HG02973 (cell line): ENCODE measurements around the gene SHROOM4.

Experiments
- ATAC-seq: cut with Tn5 transposase; IDR thresholded peaks from one replicate; pipeline ENCODE4 v1.9.1; 2021; ENCODE audit warnings: moderate library complexity; ENCODE audit not compliant: unreplicated experiment

The SHROOM4 gene, protein sequence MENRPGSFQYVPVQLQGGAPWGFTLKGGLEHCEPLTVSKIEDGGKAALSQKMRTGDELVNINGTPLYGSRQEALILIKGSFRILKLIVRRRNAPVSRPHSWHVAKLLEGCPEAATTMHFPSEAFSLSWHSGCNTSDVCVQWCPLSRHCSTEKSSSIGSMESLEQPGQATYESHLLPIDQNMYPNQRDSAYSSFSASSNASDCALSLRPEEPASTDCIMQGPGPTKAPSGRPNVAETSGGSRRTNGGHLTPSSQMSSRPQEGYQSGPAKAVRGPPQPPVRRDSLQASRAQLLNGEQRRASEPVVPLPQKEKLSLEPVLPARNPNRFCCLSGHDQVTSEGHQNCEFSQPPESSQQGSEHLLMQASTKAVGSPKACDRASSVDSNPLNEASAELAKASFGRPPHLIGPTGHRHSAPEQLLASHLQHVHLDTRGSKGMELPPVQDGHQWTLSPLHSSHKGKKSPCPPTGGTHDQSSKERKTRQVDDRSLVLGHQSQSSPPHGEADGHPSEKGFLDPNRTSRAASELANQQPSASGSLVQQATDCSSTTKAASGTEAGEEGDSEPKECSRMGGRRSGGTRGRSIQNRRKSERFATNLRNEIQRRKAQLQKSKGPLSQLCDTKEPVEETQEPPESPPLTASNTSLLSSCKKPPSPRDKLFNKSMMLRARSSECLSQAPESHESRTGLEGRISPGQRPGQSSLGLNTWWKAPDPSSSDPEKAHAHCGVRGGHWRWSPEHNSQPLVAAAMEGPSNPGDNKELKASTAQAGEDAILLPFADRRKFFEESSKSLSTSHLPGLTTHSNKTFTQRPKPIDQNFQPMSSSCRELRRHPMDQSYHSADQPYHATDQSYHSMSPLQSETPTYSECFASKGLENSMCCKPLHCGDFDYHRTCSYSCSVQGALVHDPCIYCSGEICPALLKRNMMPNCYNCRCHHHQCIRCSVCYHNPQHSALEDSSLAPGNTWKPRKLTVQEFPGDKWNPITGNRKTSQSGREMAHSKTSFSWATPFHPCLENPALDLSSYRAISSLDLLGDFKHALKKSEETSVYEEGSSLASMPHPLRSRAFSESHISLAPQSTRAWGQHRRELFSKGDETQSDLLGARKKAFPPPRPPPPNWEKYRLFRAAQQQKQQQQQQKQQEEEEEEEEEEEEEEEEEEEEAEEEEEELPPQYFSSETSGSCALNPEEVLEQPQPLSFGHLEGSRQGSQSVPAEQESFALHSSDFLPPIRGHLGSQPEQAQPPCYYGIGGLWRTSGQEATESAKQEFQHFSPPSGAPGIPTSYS (N-terminal part only)

DNA sequence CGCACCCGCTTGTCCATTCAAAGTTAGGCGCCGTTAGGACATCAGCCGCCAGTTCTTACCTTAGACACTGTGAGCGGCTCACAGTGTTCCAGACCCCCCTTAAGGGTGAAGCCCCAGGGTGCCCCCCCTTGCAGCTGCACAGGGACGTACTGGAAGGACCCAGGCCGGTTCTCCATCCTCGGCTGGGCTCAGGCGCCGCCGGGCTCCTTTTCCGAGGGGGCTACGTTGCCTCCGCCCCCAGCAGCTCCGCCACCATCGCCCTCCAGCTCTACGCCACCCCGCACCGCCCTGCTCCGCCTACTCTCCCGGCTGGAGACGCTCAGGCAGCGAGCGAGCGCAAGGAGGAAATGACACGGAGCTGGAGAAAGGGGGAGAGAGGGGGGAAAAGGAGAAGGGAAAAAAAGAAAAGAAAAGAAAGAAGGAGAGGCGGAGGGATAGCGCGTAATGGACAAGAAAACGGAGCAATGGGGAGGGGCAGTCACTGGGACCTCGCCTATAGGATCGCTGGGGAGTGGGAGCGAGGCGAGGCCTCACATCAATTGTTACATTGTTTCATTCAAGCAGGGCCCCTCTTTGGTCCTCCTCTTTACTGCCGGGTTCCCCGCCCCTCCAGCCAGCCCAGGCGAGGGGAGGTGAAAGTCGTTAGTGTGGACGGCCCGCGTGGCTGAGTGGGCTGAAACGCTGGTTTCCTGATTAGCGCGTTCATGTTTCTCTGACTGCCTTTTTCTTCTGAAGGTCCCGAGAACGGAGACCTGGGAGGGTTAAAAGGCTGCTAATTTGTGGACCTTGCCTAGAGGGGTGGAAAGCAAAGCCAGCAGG, at the start of gene SHROOM4:
Gene SHROOM4 (minus strand): TSS at position 352 of the 819 bp plus-strand sequence. CDS start 176 bp downstream, at position 176.
- no peak for ATAC-seq

DNA sequence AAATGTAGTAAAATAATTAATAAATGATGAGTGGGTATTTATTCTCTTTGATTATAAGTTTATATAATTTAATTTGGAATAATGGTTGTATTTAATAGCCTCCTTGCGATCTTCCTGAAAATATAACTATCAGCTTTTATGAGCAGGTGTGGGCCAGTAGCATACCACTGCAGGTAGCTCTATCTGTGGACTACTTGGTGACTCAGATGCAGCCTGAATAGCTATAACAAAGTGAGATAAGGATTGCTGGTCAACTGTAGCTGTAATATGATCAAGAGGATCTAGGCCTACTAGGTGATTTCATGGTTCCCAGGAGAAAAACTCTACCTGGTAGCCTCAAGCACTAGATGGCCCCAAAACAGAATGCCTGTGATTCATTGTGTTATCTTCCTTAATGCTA, 49.5 kb upstream of the SHROOM4 start:
- ATAC-seq, result no peak

DNA sequence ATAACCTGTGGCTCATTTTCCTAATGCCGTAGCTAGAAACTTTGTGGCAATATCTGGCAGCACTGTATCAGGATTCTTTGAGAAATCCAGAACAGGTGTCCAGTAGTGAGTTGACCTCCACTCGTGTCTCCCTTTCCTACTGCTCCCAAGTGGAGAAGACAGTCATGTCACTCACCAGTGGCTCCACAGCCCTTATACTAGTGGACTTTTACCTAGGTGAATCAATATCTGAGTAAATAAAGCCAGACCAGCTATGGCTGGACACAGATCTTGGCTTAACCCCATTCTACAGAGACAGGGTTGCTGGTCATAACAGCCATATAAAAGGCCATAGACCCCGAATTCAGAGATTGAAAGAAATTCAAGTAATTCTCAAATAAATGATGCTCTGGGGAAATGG, 46.5 kb upstream of the SHROOM4 start:
- ATAC-seq, result no peak

DNA sequence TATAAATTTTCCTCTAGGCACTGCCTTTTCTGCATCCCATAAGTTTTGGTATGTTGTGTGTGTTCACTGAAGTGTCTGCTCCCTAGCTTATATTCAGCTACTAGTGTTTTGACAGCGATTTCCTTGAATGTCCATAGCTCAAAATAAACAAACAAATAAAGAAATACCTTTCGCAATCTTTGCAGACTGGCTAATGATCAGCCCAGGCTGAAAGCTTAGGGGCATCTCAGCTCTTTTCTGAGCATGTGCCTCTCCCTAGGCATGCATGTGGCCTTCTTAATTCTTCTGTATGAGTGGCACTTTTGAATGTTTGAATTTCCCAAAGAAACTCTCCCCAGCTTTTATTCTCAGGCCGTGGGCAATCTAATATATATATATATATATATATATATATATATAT, 44.6 kb upstream of the SHROOM4 start:
- no peak for ATAC-seq

DNA sequence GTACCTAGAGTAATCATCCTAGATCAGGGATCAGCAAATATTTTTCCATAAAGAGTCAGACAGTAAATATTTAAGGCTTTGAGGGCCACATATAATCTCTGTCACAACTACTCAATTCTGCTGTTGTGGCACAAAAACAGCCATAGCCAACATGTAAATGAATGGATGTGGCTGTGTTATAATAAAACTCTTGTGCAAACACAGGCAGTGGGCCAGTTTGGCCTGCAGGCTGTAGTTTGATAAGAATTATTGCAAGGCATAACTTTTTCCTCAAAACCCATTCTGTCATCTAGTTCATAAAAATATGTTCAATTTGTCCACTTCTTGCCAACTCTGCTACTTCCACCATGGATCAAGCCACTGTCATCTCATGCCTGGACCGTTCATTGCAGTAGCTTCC, 39.4 kb upstream of the SHROOM4 start:
- ATAC-seq, result no peak

DNA sequence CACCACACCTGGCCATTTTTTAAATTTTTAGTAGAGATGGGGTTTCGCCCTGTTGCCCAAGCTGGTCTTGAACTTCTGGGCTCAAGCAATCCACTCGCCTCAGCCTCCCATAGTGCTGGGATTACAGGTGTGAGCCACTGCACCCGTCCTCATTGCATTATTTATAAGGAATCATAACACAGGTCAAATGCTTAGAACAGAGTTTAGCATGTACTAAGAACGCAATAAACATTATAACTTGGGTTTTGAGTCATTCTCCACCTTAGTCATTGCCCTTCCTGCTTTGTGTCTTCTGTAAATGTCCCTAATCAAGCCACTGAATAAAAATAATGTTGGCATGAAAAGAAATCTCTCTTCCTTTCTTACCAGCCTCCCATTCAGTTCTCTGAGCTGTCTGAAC, 38.5 kb upstream of the SHROOM4 start:
- no peak for ATAC-seq

DNA sequence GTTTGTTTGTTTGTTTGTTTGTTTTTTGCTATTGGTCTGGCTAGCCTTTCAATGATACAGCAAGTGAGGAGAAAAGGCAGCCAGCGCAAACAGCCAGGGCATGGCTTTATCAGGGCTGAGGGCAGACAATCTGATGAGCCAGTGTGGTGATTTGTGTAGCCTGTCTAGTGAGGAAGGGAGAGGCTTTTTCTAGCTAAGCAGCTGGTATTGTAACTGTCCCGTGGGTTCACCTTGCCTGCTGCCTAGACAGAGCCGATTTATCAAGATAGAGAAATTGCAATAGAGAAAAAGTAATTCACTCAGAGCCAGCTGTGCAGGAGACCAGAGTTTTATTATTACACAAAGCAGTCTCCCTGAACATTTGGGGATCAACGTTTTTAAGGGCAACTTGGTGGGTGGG, 28.2 kb upstream of the SHROOM4 start:
- no peak for ATAC-seq

DNA sequence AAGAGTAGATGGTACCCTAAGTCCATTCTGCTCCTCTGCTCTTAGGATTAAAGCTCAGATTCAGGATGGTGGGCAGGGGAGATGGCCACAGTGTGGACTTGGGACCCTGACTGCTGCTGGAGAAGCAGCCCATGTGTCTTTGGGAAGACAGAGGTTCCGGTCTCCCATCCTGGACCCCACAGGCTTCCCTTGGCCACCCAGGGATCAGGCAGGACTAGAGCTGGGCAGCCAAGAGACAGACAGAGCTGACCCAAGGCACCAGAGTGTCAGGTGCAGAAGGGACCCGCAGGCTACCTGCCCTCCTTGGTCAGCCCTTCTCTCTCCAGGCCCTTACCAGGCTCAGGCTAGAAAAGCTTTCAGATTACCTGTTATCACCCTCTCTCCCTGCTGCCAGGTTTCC, 25.7 kb upstream of the SHROOM4 start:
- no peak for ATAC-seq

DNA sequence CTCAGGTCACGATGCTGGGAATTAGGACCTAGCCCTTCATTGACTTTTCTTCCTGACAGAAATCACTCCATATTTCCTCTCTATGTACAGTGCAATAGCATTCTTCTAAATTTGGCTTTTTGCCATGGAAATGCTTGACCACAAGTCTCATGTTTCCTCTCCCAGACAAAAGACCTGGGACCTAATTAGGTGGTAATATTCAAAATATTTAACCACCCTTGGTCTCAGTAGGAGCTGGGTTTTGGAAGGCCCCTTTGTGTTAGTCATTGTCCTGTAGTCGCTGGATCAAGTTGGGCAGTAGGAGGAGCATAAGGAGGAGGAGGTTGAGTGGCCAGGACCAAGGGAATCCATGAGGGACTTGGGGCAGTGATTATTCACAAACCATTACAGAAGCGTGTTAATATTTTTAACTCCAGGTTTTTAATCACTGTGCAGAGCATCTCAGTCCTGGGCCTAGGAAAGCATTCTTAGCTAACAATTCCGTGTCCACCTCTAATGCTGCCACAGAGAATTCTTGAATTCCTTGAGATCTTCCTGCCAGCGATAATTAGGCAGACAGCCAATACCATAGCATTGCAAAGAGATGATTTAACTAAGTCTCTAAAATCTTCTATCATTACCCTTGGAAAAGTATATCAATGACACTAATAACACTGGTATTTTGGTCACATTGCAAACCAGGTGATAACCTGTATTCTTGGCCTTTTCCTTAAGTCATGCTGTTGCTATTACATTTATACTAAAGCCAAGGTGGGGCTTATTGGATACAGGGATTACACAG, 25.0 kb upstream of the SHROOM4 start:
- ATAC-seq, result no peak

DNA sequence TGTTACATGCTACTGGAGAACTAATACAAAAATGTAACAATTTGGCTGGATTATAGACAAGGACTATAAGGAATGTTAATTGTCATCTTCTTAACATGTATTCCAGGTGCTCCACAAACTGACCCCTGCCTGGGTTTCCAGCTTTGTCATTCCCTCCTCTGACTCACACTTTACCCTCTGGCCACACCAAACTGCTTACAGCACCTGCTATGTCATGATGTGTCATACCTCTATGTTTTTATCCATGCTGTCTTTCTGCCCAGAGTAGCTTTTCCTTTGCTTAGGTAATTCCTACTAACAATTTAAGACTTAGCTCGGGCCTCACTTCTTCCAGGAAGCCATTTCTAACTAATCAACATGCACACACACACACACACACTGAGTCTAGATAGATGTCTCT, 14.0 kb upstream of the SHROOM4 start:
- ATAC-seq, result no peak

DNA sequence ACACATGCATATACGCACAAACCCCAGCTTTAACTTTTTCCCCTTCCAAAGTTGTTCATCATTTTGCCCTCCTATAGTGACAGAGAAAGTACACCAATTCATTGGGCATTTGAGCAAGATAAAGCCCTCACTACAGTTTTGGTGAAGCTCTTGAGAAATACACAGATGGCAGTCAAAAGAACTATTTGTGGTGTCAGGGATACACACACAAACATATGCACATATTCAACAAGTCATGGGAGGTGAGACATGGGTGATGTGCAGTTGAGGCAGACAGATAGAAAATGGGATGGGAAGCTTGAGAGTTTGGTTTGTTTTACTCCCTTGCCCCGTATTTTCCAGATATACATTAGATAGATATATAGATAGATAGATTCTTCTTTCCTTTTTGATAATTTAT, 11.8 kb upstream of the SHROOM4 start:
- ATAC-seq, result no peak

DNA sequence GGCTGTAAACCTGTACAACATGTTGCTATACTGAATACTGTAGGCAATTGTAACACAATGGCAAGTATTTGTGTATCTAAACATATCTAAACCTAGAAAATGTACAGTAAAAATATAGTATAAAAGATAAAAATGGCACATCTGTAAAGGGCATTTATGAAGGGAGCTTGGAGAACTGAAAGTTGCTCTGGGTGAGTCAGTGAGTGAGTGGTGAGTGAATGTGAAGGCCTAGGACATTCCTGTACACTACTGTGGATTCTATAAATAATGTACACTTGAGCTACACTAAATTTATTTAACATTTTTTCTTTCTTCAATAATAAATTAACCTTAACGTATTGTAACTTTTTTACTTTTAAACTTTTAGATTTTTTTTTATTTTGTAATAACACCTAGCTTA, 5.0 kb upstream of the SHROOM4 start:
- no peak for ATAC-seq

DNA sequence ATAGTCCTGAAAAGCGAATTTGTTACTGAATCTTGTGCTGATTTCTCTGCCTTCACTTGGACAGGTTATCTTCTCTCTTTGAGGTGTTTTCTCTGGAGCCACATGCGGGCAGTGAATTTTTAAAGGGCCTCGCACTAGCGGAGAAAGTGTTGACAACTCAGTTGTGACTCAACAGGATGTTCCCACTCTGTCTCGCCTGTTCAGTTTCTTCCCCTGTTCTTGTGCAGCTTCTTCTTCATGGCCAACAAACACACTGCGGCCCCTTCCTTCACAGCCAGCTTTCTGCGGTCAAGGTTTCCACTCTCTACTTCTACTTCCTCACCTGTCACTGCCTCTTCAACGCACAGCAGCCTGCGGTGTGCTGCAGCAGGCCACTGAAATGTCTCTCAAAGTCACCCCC, 1.1 kb upstream of the SHROOM4 start:
- no peak for ATAC-seq

DNA sequence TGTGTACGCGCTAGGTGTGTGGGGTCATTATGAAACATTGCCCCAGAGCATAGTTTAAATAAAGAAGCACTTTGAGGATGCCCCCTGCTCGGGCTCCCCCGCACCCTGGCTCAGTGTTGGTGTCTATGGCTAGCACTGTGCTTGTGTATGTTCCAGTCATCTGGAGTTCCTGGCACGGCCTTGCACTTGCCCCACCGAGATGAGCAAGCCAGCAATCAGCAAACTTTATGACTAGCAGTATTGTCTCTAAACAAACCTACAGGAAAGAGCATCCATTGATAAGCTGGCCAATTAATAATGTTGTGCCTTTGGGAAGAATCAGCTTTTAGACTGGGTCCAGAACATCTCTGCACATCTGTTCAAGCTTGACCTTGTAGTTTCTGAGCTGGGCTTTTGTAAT, 707 bp upstream of the SHROOM4 start:
- no peak for ATAC-seq

DNA sequence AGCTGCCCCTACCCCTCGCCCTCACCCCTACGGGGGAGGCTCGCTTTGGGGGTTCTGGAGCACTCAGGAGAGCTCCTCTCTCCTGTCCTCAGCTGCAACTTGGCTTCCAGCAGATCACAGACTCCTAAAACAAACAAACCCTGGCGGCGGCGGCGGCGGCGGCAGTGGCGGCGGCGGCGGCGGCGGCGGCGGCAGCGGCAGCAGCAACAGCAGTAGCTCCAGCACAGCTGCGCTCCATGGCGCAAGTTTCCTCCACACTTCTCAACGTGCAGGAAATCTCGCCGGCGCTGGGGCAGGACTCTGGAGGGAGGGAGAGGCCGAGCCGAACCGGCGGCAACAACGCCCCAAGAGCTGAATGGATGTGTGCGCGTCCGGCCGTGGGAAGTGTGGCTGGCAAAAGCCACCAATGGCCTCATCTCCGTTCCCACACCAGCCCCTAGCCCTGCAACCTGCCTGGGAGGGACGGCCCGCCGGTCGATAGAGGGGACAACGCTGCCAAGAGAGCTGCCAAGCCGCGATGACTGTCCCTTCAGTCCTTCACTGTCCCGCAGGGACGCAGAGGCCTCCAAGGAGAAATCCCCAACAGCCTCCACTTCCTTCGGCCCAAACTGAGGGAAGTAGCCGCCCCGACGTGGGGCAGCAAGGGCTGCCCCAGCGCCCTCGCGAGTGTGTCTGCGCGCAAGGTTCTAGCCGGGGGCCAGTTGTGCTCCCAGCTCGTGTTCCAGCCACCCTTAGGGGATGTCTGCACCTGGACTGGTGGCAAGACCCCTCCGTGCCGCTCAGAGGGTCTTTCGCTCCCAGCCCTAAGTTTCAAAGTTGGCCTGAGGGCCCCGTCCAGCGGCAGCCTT, 775 bp downstream of the SHROOM4 start:
- ATAC-seq, result no peak

DNA sequence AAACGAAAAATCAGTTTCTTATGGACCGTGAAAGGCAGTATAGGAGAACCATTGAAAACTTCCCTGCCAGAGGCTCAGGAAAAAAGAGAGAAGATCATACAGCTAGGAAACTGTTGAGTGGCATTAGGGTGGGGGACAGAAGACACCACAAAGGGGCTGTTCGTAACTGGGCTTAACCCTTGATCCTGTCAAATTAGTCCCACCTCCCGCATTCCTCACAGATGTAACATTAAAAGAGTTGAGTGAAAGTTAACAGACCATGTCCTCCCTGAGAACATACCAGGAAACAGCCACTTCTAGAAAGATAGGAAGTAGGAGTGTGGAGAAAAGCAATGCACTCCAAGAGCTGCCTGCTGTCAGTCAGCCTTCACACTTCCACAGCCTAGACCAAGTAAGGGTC, 8.7 kb downstream of the SHROOM4 start:
- ATAC-seq, result no peak

DNA sequence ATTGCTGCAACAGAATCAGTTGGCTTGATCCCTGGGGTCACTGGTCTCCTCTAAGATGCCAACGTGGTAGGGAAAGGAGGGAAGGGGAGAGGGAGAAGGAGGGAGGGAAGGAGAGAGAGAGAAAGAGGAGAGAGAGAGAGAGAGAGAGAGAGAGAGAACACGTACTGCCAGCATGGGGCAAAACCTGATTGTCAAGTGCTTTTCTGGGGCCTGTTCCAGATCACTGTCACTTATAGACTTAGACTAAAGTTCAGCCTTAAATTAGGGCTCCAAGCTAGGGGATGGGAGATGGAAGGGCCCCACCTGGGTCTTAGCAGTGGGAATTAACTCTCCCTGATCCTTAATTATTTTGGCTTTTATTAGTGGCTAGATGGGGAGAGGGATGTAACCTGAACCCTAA, 12.9 kb downstream of the SHROOM4 start:
- ATAC-seq, result no peak

DNA sequence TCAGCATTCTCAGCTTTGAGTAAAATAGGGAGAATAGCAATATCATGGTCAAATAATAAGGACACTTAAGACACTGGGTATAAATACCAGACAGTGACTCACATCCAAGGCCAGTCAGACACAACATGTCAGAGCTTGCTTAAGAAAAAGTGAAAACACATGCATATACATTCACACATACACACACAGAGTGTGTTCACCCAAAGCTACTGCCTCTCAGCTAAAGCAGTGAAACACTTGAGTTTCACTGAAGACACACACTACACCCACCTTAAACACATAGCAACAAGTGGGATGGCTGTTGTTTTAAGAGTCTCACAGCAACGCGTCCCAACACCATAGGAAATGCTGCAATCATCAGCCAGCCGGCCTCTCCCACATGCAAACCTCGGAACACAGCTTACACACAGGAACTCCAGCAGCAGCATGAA, 14.4 kb downstream of the SHROOM4 start:
- ATAC-seq, result no peak

DNA sequence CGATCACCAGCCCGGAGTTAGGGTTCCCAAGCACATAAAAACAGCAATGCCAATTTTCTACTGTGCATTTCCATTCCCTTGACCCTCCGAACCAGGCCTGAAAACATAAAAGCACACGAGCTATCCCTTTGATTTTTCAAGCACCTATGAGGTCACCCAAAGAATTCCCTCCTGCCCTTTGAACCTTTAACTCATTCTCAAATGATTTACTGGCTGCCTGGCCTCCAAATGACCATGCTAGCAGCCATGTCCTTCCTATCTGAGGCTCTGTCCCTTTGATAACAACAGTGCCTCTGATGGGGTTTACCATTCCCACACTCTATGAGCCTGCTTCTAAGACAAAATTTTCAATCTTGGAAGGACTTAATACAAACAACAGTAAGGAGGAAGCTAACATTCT, 15.2 kb downstream of the SHROOM4 start:
- ATAC-seq, result no peak
